Measurements from ENCODE around the gene PTPRC.

GRCh38 chr1:198633675-198634121, 5.1 kb upstream of the PTPRC start:
- no peak for TF ChIP-seq POLR2AphosphoS5 (IDR thresholded peaks at IDR 0.05)
- TF ChIP-seq CTCF (IDR thresholded peaks at IDR 0.05): no peak
